Astrocyte (in vitro differentiated cells and primary cell): ENCODE data around the gene IDUA.

ENCODE experiments used
- EZH2 ChIP-seq: IDR thresholded peaks from 2 replicates; pipeline ENCODE4 v1.6.1; 2012; ENCODE audit warnings: mild to moderate bottlenecking, low read length, inconsistent platforms; ENCODE audit not compliant: insufficient read depth
- TF ChIP-seq, protein P1 (sequence below): IDR thresholded peaks from 2 replicates; pipeline ENCODE4 v1.5.1; 2011; ENCODE audit warnings: low read depth, mild to moderate bottlenecking, inconsistent platforms, low read length, moderate library complexity; ENCODE audit not compliant: insufficient read depth

DNA sequence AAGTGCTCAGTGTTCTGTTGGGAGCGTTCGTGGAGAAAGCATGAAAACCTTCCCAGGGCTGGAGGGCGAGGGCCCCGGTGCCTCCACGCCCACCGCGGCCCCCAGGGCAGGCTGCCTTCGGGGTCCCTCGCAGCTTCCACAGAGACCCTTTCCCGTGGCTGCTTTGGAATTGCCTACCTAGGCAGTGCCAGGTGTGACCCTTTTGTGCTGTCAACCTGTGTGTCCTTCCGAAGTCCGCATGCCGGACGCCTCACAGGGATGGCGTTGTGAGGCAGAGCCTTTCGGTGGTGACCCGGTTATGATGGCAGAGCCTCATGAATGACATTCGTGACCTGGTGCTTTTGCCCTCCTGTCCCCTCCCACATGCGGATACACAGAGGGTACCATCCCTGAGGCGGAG, 37.2 kb upstream of the IDUA start:
- TF ChIP-seq, protein P1, sequence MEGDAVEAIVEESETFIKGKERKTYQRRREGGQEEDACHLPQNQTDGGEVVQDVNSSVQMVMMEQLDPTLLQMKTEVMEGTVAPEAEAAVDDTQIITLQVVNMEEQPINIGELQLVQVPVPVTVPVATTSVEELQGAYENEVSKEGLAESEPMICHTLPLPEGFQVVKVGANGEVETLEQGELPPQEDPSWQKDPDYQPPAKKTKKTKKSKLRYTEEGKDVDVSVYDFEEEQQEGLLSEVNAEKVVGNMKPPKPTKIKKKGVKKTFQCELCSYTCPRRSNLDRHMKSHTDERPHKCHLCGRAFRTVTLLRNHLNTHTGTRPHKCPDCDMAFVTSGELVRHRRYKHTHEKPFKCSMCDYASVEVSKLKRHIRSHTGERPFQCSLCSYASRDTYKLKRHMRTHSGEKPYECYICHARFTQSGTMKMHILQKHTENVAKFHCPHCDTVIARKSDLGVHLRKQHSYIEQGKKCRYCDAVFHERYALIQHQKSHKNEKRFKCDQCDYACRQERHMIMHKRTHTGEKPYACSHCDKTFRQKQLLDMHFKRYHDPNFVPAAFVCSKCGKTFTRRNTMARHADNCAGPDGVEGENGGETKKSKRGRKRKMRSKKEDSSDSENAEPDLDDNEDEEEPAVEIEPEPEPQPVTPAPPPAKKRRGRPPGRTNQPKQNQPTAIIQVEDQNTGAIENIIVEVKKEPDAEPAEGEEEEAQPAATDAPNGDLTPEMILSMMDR, result no peak
- no peak for TF ChIP-seq EZH2
